ENCODE data around the gene HYAL3.
"Not testable (repeated sequence)": the region's sequence is repeated elsewhere in the genome, so short reads cannot be mapped to it uniquely, and the experiment has no call there.

Gene HYAL3

DNA sequence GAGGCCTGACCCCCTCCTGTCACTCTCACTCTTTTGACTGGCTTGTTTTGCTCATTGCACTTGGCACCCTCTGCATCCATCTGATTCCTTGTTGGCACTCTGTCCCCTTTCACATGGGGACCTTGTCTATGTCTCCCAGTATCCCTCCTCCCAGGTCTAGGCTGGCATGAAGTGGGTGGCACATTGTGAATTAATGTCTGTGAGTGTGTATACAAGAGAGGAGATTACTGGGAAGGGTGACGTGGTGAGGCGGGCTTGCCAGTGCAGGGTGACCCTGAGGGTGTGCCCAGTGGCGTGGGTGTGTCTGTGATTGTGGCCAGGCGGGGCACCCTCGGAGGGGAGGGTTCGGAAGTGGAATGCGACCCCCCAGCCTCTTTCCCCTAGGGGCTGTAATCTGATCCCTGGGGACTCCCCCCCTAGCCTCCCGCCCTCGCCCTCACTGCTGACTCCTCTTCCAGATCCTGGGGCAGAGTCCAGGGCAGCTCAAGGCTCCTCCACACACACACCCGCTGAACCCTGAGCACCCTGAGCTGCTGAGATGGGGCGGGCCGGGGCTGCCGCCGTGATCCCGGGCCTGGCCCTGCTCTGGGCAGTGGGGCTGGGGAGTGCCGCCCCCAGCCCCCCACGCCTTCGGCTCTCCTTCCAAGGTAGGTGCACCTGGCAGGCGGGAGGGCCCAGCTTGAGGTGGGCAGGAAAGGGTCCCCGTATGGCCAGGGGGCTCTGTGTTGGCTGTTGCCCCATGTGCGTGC lies 30.3 kb downstream of the HYAL3 start, which contains the start of gene SEMA3B:
Gene SEMA3B, plus strand, starts transcription at position 445 of the 749 bp plus-strand sequence. Its CDS starts 94 bp downstream, at position 539.
- no peak for DNase-seq

DNA sequence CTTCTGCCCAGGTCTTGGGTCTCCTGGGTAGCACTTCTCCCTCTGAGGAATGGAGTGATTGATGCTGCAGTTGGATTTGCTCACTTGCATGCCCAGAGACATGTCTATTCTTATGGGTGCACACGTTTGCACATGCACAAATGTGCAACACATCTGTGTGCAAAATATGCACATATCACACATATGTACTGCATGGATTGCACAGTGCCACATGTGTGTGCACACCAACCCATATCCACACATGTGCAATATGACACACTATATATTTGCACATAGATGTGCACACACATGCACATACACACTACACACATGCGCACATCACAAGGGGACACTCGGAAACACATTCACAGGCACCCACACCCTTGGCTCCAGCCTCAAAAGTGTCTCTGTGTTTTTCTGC lies 30.9 kb downstream of the HYAL3 start:
- DNase-seq = no peak

DNA sequence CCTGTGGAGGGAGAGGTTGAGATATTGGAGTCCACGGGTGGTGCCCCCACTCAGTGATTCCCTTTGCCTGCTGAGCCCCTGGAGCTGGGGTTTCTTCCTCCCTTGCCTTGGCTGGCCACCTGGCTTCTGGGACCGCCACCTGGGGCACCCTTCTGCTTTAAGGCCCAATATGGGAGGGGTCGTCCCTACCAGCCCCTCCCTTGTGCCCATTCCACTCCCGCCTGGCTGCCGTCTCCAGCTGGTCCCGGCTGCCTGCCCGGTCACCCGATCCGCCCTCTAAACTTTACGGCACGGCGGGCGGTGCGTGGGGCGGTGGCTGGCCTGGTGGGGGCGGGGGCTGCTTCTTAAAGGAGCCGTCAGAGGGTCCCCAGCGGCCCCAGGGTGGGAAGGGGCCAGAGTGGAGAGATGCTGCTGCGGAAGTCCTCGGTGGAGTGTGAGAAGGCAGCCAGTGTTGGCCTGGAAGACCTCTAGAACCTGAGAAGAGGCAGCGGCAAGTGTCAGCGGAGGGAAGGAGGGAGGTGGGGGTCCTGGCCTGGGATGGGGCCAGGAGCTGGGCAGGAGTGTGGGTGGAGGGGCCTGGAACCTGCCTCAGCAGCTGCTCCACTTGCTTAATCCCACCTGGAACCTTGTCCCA lies 31.8 kb downstream of the HYAL3 start:
- DNase-seq = no peak

DNA sequence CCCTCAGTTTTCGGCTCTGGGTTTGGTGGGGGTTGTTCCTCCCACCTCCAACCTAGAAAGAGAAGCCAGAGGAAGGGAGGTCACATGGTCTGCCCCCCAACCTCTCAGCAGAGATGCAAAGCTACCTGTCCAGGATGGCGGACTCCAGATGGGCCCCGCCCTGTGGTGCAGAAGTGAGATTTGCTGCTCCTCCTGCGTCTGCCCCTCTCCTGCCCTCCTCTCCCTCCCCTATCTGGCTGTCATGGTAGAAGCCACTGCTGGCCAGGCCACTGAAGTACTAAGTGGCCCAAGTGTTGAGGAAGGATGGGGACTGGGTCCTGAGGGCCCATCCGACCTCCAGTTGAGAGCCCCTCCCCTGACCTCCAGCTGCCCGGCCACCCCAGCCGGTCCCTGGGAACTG lies 32.4 kb downstream of the HYAL3 start:
- no peak for DNase-seq

DNA sequence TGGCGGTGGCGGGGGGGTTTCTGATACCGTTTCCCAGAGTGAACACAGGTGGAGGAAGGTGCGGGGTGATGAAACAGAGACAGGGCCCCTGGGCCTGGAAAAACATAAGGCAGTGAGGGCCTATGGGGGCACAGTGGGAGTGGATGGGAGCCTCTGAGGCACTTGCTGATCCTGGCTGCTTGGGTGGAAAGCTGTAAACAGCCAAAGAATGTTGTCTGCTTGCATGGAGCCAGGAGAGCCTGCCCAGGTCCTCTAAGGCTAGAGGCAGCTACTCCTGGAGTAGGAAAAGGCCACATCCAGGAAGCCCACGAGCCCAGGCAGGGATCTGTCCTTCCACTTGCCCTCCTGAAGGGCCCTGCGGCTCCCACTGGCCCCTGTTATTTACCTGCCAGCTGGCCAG lies 33.2 kb downstream of the HYAL3 start:
- no peak for DNase-seq

DNA sequence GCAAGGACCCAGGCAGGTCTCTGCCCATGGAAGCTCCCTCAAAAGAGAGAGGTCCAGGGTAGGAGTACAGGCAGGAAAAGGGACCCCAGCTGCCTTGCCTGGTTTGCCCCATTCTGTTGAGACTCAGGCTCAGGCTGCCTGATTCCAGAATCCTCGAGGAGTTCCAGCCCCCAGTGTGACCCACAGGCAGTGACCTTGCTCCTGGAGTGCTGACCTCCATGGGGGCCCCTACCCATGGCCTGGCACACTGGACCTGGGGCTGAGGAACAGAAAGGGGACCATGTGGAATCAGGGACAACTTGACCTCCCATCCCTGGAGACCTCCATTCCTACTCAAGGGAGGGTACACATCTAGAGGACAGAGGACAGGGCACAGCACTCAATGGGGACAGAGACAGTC lies 33.6 kb downstream of the HYAL3 start:
- no peak for DNase-seq

DNA sequence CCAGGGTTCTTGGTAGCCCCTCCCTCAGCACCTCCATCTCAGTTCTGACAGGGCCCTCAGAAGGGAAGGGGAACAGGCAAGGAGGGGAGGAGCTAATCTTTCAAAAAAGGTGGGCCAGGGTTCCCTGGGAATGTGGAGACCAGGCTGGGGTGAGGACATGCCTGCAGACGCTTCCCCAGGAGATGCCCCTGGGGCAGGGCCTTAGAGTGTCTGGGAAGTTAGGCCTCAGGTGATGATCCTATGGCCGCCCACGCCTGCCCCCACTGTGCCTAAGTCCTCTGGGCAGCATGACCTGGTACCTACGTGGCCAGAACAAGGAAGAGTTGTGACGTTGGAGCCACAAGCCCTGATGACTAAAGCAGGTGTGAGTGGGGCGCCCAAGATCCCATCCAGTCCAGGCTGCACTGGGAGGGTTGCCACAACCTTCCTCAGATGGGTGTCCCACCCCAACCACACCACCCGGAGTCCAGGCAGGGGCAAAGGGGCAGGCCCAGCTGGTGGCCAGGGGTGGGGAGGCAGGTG lies 34.2 kb downstream of the HYAL3 start:
- no peak for DNase-seq

DNA sequence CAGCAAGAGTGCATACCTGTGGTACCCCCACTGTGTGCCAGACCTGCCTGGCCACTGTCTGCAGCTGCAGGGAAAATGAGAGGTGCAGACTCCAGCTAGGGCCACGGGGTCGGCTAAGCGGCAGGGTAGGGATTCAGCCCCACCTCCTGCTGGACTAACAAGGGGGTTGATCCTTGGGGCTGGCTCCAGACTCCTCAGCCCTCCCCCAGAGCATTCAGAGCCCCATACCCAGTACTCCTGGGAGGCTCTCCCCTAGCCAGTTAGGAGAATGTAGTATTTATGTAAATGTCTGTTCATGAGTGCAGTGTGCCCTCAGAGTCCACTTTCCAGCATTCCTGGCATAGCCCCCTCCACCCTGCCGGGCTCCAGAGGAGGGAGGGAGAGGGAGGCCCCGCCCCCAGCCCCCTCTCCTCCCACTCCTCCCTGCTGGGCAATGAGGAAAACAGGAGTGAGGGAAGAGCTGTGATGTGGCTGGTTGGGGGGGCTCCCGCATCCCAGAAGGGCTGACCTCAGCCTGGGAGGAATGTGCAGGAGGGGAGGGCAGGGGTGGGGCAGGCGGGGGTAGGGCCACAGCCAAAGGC lies 34.7 kb downstream of the HYAL3 start:
- no peak for DNase-seq

DNA sequence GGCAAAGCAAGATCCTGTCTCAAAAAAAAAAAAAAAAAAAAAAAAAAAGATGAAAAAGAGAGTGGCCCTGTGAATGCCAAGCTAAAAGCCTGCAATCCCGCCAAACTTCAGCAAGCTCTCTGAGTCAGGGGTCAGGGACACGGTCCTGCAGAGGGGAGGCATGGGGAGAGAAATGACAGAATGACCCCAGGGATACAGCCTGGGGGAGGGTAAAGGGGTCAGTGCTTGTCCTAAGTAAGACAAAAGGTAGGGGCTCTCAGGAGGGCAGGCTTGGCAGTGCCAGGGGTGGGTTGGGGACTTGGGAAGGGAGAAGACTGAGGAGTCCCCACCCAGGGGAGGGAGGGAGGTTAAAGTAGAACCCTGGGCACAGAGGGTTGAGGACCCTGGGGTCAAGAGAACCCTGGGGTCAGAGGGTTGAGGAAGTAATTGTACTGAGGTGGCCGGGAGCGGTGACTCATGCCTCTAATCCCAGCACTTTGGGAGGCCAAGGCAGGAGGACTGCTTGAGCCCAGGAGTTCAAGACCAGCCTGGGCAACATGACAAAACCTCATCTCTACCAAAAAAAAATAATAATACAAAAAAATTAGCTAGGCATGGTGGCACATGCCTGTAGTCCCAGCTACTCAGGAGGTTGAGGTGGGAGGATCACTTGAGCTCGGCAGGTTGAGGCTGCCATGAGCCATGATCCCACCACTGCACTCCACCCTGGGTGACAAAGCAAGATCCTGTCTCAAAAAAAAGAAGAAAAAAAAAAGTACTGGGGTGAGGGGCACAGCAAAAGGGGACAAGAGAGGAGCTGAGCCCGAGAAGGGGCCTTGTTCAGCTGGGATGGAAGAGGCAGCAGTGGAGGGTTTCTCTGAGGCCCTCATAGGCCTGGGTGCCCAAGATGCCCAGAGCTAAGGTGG lies 35.5 kb downstream of the HYAL3 start:
- no peak for DNase-seq

DNA sequence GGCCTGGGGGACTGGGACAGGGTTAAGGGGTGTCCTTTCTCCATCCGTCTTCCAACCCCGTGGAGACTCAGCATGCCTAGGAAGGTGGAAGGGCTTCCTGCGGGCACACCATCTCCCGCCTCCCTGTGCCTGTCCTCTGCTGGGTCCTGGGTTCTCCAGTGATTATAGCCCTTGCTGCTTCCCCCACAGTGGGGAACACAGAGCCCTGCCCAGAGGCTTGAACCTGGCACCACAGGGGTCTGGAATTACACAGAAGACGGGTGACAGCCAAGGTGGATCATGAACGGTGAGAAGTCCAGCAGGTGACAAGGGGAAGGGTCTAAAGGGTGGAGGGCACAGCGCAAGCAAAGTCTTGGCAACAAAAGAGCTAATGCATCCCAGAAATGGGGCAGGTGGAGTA lies 36.4 kb downstream of the HYAL3 start:
- DNase-seq = no peak

DNA sequence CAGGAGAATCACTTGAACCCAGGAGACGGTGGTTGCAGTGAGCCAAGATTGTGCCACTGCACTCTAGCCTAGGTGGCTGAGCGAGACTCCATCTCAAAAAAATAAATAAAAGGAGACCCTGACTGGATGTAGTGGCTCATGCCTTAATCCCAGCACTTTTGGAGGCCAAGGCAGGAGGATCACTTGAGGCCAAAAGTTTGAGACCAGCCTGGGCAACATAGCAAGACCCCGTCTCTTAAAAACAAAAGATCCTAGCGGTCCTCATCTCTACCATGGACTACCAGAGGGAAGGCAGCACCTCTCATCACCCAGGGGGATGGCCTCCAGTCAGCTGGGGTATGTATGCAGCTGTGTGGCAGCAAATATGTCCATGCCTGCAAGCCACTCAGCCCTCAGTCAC lies 37.0 kb downstream of the HYAL3 start:
- not testable (repeated sequence) for DNase-seq

DNA sequence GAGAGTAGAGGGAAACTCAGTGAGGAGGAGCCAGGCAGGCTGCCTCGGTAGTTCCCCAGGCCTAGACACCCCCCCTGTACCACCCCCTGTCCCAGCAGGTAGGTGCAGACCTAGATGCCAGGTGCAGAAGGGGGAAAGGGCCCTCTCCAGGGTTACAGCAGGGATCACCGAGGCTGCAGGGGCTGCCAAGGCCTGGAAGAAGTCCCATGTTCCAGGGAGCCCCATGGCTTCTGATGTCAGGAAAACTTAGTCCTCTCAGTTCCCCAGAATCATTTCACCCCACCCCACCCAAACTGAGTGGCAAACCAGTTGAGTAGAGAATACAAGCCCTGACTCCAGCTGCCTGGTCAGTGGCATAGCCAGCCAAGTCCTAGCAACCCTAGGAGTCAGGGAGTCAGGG lies 37.7 kb downstream of the HYAL3 start:
- no peak for DNase-seq

DNA sequence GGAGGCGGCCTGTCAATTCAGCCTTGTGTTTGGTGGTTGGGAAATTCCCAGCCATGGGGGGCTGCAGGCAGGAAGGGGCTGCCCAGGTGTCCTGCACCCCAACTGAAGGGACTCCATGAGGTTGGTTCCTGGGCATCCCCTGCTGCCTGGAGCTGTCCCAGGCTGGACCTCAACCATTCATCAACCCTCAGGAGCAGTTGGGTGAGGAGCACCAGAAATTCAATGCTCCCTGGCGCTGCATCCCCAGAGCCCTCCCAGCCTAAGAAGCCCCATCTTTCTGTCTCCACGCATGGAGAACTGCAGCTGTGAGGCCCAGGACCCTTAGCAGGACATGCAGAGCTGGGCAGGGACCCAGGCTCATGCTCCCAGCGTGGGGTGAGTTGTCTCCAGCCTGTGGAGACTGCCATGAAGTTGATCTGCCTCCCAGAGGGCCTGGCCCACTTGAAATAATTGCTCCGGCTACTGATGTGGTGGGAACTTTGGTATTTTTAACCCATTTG lies 38.2 kb downstream of the HYAL3 start:
- DNase-seq = no peak

DNA sequence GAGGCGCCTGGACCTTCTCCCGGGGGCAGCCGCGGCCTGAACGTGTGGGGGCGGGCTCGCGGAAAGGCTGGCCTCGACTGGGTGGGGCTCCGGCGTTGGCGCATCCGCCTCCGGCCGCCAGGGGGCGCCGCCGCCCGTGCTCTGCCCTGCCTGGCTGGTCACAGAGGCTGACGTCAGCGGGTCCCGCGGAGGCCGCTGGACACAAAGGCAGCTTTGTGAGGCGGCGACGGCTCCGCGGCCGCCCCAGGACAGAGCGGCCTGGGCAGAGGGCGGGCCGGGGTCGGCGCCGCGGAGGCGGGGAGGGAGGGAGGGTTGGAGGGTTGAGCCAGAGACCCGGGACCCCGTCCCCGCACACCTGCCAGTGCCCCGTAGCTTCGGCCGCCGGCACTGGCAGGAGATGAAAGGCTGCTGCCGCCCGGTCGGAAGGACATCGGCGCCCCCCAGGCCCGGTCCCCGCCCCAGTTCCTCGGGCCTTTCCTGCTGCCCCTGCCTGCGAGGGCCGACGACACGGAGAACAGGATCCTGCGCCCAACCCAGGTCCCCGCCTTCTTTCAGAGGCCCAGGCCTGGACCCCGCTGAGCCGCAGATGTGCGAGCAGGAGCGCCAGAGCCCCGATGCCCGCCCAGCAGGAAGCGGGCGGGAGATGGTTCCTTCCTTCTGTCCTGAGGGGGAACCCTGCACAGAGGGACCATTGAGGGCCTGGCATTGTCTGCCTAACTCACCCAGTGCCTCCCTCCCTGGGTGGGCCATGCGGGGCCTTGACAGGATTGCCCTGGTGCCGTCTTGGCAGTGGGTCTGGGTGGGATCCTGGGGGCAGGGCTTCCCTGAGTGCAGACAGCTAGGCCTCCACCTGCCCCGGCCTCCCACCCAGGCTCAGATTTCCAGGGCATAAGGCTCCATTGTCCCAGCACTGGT lies 38.9 kb downstream of the HYAL3 start:
- peak; percentile 79 for DNase-seq

DNA sequence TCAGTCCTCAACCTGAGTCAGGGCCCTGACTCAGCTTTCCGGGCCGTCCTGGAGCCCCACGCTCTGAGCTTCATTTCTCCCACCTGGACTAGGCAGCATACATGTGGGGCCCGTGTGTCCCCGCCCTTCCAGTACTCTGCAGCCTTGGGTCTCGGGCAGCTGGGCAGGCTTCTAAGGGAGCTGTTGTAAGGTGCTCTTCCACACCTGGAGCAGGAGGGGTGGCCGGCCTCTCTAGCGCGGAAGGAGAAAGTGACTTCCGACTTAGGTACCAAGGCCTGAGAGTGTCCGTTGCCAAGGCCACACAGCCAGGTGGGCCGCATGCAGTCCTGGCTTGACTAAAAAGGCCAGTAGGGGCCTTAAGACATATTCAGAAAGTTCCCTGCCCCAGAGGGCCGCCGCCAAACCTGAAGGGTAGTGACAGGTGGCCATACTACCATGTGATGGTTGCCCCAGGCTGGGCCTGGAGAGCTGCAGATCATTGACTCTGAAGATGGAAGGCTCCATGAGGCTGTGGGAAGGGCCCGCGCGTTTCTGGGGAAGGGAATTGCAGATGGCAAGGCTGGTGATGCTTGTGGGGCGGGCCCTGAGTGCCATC lies 39.7 kb downstream of the HYAL3 start:
- no peak for DNase-seq

DNA sequence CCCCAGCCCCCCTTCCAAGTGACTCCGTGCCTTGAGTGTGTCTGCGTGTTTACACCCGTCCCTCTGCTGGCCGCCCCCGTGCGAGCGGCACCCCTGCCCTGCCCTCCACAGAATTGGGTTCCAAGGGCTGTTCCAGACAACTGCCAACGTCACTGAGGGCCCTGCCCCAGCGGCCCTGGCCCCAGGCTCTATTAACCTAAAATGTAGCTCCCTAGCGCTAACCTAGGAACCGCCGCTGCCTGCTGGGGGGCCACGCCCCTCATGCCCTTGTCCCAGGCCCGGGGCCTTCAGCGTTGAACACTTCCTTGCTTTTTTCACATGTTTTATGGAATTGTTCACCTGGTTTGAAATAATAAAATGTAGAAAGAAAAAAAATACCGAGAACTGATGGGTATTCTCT lies 40.2 kb downstream of the HYAL3 start:
- DNase-seq = no peak

DNA sequence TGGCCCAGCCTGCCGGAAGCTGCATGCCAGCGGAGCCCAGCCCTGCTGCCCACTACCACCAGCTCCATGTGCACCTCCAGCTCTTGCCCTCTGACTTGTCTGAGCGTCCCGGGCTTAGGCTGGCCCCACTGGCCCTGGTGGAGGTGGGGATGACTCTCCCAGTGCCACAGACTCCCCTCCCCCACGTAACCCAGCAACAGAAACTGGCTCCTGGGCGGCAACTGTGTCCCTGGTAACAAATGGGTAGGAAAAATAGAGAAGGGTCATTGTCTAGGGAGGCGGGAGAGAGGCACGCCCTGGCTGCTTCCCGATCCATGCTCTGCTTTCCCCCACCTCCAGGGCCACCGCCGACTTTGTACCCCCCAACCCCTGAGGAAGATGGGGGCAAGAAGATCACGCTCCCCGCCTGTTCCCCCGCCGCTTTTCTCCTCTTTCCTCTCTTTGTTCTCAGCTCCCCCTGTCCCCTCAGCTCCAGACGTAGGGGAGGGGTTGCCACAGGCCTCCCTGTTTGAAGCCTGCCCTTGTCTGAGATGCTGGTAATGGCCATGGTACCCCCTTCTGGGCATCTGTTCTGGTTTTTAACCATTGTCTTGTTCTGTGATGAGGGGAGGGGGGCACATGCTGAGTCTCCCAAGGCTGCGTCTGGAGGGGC lies 41.0 kb downstream of the HYAL3 start:
- no peak for DNase-seq

DNA sequence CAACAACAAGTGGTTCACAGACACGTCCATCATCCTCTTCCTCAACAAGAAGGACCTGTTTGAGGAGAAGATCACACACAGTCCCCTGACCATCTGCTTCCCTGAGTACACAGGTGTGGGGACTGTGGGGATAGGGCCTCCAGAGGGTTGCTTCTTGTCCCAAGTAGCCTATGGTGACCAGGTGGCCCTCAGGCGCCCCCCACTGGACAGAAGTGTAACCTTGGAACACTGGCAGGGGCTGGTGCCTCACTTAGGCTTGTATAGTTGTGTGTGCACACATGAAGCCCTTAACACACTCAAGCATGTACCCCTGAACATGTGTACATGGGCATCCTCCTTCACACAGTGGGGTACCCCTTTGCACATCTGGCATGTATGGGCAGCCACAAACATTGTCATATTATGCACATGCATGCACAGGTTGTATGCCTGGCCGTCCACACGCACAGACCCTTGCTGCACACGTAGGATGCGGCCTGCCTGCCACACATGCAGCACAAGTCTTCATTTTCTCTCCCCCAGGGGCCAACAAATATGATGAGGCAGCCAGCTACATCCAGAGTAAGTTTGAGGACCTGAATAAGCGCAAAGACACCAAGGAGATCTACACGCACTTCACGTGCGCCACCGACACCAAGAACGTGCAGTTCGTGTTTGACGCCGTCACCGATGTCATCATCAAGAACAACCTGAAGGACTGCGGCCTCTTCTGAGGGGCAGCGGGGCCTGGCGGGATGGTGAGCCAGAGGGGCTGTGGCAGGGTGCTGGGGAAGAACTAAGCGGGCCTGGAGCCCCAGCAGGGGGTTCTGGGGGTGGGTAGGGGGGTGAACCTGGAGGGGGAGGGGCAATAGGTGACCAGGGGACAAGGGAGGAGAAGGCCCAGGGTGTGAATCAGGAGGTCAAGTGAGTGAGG lies 42.0 kb downstream of the HYAL3 start:
- DNase-seq = peak; percentile 47

DNA sequence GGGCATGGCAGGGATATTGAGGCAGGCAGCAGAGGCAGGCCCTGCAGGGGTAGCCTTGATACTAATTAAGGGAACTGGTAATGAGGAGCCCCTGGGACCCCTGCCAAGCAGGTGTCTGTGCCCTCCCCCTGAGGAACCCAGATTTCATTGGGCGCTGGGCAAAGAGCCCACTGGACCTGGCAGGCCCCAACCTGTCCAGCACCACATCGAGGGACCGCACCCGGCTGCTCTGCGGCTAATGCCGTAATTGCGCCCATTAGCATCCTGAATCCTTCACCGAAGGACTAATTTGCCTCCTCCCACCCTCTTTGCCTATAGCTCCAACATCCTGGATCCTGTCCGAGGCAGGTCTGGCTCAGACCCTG lies 44.0 kb downstream of the HYAL3 start:
- no peak for DNase-seq

Data from activated naive CD4-positive, alpha-beta T cell treated with anti-CD3 and anti-CD28 coated beads, Interleukin-2, amount 50 U/mL, for 16 hours (primary cell).